Mammary epithelial cell (primary cell): ENCODE data around the gene DENND2D.

ENCODE experiments used
- EZH2 ChIP-seq: IDR thresholded peaks from 2 replicates; pipeline ENCODE4 v1.6.1; 2012; ENCODE audit warnings: low read length, inconsistent platforms, borderline replicate concordance
- TF ChIP-seq, protein P1 (sequence below), 2 donors: IDR thresholded peaks in 1 of 2; conservative IDR thresholded peaks in 1 of 2; 2 replicates each; pipeline ENCODE4 v1.5.1; 2011 to 2012; ENCODE audit warnings: inconsistent platforms in 2 of 2, low read length in 2 of 2, mild to moderate bottlenecking in 2 of 2, control low read depth in 1 of 2, low read depth in 1 of 2; ENCODE audit not compliant: insufficient read depth in 1 of 2; ENCODE audit errors: extremely low read depth in 1 of 2

DNA sequence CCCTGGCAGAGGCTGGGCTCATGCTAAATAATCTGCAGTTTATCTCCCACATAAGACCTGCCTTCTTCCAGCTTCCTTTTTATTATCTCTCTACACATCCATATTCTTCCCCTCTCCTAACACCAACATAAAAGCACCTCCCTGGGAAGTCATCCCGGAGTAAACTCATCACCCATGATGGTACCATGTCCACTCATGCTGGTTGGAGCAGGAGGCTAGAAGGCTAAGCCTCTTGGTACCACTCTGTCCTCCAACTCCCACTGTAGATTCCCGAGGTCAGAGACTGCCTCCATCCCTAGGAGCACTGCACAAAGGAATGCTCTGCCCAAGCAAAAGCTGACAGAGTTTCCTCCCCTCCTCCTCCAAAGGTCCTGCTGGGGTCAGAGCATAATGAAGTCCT, 4.2 kb downstream of the DENND2D start:
- TF ChIP-seq, protein P1, sequence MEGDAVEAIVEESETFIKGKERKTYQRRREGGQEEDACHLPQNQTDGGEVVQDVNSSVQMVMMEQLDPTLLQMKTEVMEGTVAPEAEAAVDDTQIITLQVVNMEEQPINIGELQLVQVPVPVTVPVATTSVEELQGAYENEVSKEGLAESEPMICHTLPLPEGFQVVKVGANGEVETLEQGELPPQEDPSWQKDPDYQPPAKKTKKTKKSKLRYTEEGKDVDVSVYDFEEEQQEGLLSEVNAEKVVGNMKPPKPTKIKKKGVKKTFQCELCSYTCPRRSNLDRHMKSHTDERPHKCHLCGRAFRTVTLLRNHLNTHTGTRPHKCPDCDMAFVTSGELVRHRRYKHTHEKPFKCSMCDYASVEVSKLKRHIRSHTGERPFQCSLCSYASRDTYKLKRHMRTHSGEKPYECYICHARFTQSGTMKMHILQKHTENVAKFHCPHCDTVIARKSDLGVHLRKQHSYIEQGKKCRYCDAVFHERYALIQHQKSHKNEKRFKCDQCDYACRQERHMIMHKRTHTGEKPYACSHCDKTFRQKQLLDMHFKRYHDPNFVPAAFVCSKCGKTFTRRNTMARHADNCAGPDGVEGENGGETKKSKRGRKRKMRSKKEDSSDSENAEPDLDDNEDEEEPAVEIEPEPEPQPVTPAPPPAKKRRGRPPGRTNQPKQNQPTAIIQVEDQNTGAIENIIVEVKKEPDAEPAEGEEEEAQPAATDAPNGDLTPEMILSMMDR (conservative IDR thresholded peaks at IDR 0.05 in 1 of 2, IDR thresholded peaks at IDR 0.05 in 1 of 2; ENCODE audit: extremely low read depth in 1 of 2, insufficient read depth in 1 of 2, low read depth in 1 of 2, low read length in 2 of 2), result no peak
- TF ChIP-seq EZH2, result no peak
